ENCODE data around the gene SARDH.
"Not testable (repeated sequence)": the region's sequence is repeated elsewhere in the genome, so short reads cannot be mapped to it uniquely, and the experiment has no call there.

The SARDH gene

DNA sequence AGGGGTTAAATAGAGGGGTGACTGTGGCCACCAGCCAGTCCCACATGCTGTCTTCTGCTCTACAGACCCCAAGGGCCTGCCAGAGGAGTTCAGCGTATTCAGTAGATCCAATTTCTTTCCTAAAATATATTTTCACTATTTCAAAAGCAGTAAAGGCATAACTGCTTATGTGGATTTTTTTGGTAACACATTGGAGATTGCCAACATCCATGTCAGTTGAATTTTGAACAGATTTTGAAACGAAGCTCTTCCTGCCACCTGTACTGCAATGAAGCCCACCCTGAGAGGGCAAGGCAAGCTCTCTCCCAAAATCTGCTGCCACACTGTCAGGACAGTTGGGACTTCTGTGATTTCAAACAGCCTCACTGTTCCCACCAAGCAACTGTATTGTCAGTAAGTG, 37.1 kb upstream of the SARDH start:
- no peak for DNase-seq

DNA sequence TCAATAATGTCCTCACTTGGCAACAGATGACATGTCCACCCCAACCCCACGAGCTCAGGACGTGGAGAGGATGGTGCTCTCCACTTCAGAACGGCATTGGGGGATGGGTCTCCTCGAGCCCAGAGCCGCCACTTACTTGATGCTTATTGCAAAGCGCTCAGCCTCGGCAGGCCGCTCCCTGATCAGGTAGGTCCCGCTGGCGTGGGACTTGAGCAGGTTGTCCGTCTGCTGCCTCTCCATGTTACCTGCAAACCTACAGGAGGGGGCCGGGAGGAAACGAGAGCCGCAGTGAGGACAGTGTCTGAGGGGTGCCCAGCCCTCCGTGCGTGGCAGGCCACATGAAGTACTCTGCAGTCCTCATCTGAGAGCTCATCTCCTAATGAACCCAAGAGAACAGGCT, 36.6 kb upstream of the SARDH start:
- DNase-seq = no peak

DNA sequence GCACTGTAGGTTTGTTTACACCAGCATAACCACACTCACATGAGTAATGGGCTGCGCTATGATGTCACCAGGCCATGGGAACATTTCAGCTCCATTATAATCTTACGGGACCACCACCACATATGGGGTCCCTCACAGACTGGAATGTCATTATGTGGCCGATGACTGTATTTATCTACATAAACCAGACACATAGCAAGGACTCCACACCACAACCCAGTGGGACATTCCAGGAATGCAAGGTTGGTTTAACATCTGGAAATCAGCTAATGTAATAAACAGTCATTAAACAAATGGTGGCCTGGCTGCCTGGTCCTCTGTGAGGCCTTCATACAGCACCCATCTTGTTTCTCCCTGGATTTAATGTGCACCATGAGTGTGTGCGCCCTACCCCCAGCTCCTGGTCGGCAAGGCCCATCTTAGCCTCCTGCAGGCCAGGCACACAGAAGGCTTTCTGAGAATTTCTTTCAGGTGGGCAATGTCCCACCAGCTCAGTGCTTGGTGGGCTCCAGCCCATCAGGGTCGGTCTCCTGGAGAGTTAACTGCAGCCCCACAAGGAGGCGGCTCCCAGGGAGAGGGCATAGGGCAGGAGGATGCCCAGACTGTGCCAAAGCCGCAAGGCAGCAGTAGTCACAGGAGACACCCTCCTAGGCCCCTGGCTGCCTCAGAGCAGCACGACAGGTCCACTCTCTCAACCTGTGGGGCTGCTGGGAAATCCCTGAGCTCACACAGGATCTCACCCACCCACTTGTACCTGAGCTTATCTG, 35.9 kb upstream of the SARDH start:
- DNase-seq = no peak

DNA sequence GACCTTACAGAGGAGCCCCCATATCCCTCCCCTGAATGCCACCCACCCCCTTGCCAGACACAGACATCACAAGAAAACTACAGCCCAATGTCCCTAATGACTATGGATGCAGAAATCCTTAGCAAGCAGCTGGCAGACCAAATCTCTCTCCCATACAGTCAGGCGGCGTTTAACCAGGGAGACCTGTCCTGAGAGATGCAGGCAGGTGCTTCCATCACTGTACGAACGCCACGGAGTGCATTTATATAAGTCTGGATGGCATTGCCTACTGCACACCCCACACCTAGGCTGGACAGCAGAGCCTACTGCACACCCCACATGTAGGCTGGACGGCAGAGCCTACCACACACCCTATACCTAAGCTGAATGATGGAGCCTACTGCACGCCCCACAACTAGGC, 34.4 kb upstream of the SARDH start:
- no peak for DNase-seq

DNA sequence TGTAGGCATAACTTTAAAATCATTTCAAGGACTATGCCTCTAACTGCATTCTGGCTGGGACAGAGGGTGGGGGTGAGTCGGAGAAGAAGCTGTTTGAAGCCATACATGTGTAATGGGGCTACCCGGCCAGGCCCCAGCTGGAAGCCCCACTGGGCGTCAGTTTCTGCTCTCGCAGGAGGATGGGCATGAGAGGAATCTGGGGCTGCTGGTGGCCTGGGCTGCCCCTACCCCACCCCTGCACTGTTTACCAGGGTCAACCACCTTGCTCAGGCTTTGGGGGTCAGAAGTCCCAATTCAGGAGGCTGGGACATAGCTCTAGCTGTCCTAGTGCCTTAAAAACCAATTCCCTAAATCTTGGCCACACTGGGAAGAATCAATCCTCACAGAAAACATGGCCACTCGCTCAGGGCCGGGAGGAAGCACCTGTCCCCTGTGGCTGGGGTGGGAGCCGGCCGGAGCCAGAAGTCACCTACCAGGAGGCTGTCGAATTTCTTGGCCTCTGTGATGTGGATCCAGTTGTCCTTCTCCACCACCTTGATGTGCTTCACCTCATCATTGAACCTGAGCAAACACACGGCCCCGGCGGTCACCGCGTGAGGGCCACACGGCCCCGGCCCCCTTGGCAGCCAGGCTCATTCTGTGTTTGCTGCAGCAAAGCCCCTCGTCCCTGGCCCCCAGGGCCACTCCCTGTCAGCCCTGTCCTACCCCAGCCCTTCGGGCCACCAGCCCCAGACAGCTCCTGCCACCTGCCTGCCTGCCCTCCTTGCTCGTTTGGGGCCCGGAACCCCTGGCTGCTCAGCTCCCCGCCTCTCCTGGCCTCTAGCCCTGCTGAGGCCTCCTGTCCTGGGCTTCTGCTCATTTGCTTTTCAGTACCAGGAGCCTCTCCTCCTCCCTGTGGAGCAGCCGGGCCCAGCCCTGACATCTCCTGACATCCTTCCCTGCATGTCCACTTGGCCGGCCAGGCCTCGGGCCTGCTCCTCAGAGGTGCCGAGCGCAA, 33.6 kb upstream of the SARDH start:
- DNase-seq = no peak

- DNase-seq = no peak
Measured at GRCh38 chr9:133770076-133770777, 32.1 kb upstream of the SARDH start.

DNA sequence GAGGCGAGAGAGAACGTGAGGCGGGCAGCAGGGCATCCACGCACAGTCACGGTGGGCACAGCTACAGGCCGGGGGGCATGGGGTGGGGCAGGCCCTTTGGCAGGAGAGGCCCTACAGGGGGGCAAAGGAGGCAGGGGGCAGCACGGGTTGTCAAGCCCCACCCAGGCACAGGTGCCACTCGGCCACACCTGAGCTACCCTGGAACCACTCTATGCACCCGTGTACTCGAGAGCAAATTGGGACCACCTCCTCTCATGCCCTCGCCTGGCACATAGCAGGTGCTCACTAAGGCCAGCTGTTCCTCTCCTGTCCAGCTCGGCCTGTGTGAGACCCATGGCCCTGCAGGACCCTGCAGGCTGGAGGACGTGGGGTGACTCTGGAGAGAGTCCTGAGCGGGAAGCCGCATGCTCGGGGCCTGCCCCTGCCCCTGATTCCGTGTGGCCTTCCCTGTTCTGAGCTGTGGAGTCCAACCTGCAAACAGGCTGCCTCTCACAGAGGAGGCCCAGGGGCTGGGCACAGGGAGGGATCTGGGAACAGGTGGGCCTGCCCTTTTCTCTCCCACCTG, 31.4 kb upstream of the SARDH start:
- no peak for DNase-seq

DNA sequence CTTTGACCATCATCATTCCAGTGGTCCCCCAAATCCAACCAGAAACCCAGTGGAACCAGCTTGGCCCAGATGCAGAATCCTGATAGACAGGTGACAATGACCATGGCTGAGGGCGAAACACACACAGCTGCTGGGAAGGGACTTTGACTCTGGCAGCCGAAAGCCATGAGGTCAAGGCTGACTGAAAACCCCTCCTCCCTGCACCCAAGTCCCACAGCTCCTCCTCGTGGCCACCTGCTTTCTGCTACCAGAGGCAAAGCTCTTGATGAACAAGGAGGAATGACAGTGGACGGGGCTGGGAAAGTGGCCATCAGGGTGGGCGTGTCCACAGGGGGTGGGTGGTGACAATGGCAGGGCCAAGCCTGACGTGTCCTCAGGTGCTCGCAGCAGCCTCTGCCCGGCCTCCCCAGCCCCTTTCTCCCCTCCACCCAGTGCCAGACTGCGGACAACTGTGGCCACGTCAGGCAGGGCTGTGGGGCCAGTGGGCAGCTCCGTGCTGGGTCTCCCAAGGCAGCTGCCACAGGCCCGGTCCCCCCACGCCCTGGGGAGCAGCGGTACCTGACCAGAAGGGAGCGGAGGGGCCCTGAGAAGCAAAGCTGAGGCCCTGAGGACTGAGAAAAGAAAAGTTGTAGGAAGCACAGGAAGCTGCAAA, 30.8 kb upstream of the SARDH start:
- DNase-seq = no peak

- no peak for DNase-seq
Measured at GRCh38 chr9:133768371-133768858, 30.3 kb upstream of the SARDH start.

DNA sequence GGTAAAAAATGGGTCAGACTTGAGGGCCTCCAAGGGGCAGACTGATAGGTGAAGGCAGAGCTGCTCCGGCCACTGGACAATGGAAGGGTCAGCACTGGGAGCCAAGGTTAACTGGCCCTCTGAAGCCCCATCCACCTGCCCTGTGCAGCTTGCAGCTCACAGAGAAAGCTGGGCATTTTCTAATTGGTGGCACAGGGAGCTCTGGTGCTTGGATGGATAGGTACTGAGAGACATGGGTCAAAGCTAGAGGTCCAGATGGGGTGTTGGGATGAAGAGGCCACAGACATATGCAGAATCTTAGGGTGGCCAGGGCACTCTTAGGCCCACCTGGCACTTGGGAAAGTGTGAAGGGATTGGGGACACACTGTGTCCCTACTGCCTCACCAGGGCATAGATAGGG, 29.5 kb upstream of the SARDH start:
- no peak for DNase-seq

DNA sequence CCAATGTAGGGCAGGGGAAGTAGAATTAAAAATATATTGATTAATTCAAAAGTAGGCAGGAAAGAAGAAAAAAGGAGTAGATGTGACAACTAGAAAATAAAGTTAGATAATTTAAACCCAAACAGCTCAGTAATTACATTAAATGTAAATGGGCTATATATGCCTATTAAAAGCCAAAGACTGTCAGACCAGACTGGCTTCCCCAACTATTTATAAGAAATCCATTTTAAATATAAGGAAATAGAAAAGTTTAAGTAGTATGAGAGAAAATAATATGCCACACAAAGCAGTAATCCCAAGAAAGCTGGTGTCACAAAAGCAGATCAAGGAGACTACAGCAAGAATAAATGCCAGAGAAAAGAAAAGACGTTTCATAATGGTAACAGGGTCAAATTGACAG, 28.9 kb upstream of the SARDH start:
- DNase-seq = no peak

DNA sequence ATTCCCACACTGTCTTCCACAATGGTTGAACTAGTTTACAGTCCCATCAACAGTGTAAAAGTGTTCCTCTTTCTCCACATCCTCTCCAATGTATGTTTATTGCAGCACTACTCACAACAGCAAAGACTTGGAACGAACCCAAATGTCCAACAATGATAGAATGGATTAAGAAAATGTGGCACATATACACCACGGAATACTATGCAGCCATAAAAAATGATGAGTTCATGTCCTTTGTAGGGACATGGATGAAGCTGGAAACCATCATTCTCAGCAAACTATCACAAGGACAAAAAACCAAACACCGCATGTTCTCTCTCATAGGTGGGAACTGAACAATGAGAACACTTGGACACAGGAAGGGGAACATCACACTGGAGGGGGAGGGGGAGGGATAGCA, 28.1 kb upstream of the SARDH start:
- DNase-seq = not testable (repeated sequence)

DNA sequence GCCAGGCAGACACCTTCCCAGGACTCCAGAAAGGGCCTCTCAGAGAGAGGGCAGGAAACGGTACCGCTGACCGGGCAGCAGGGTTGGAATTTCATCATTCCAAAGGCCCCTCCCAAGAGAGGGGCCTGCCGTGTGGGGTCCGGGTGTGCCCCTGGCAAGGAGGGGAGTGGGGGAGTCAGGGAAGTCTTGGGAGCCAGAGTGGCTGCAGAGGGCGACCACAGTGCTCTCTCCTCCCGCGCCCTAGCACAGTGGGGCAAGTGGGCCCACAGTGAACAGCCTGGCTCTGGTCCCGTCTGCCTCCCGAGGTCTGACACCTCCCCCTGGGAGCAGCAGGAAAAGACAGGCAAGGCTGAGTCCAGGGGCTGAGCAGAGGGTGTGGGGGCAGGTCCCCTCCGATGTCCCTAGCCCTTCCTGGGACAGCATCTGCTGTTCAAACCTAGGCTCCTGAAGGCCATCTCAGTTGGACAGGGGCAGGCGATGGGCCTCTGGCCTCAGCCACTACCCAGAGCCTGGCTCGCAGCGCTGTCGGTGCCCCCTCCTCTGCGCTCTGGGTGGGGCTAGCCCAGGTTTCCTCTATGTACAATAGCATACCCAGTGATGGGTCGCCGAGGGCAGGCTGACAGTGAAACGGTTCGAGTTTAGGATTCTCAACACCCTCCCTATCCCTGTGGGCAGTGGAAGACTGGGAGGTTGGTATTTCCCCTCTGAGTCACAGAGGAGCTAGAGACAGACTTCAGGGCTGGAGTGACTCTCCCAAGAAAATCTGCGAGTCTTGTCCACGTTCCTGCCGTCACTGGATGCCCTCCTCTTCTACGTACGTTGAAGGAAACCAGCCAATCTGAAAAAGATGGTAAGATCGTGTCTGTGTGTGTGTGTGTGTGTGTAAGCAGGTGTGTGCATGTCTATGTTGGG, 25.4 kb upstream of the SARDH start:
- no peak for DNase-seq

- DNase-seq = no peak
Measured at GRCh38 chr9:133762488-133763271, 24.5 kb upstream of the SARDH start.

DNA sequence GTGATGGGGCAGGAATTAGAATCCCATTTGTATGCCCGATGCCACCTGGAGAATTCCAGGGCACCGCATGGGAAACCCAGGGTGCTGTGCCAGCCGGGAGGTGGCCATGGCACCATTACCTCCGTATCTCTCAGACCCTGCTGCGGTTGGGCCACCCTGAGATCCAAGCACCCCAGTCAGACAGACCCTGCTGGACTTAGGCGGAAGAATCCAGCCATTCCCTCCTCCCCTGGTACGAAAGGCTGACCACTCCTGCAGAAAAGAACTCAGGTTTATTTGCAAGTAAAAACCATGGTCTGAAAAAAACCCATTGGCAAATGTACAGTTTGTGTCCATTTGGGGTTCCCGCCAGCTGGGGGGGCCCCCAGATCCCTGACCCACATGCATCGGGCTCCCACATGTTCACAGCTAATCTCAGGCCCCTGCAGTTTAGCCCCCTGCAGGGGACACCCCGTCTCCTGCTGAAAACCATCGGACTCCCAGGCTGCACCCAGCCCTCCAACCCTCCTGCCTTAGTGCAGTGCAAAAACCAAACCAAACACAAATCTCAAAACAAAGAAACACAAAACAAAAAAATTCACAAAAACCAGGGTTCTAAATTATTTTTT, 23.6 kb upstream of the SARDH start:
- DNase-seq = no peak

DNA sequence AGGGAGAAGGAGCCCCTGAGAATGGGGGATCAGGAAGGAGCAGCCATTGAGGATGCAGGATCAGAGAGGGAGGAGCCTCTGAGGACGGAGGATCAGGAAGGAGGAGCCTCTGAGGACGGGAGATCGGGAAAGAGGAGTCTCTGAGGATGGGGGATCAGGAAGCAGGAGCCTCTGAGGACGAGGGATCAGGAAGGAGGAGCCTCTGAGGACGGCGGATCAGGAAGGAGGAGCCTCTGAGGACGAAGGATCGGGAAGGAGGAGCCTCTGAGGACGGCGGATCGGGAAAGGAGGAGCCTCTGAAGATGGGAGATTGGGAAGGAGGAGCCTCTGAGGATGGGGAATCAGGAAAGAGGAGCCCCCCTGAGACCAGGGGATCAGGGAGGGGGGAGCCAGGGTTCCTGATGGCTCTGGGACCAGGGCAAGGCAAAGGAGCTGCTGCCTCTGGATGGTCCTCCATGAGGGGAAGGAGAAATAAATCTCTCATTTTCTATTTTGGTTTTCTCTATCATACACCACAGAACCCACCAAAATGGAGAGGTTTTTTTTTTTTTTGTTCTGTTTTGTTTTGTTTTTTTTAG, 22.6 kb upstream of the SARDH start:
- DNase-seq = no peak

GRCh38 chr9:133759946-133760345, 21.8 kb upstream of the SARDH start:
- no peak for DNase-seq

- no peak for DNase-seq
Measured at GRCh38 chr9:133759146-133759900, 21.2 kb upstream of the SARDH start.

DNA sequence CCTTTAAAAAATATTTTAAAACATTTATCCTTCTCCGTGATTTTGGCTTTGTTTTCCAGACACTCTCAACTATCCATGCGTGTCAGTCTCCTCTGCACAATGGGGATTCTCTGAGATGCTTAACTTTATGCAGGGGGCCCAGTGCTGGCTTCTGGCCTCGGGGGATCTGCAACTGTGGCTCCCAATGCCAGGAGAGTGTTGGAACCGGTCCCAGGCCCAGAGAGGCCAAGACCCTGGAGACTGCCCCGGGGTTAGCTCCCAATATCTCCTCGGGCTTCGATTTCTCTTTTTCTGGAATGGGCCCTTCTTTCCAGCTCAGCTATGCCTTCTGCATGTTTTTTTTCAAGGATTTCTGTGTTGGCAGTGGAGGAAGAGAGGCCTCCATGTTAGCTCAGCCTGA, 20.1 kb upstream of the SARDH start:
- no peak for DNase-seq

Data from CD4-positive, alpha-beta T cell treated with Interleukin-4 for 1 hour (primary cell).